Vagina (tissue), 2 donors: Measurements from ENCODE around the gene BMP2K.

Source experiments
- CTCF ChIP-seq, 3 experiments: fragments of 450-650 bp in 2 of 3; fragments of 200-600 bp in 1 of 3; sonication (generic) in 1 of 3; IDR thresholded peaks; one replicate each; pipeline ENCODE4 v1.5.1; 2017 to 2019; ENCODE audit warnings: antibody characterized with exemption in 3 of 3, mild to moderate bottlenecking in 2 of 3, moderate library complexity in 2 of 3
- POLR2A ChIP-seq, 2 donors: fragments of 450-650 bp; IDR thresholded peaks; one replicate each; pipeline ENCODE4 v1.6.1; 2017; ENCODE audit warnings: antibody characterized with exemption in 2 of 2, mild to moderate bottlenecking in 2 of 2, moderate library complexity in 2 of 2
- POLR2AphosphoS5 ChIP-seq, 2 donors: sonication (generic); formaldehyde crosslinking; IDR thresholded peaks; one replicate each; pipeline ENCODE4 v1.9.0; 2017; ENCODE audit warnings: antibody characterized with exemption in 2 of 2, mild to moderate bottlenecking in 2 of 2, low read depth in 1 of 2; ENCODE audit not compliant: insufficient read depth in 1 of 2

- no peak for TF ChIP-seq CTCF (IDR thresholded peaks at IDR 0.05)
- TF ChIP-seq POLR2A (IDR thresholded peaks at IDR 0.05) = no peak
- TF ChIP-seq POLR2AphosphoS5 (IDR thresholded peaks at IDR 0.05; ENCODE audit: insufficient read depth in 1 of 2, low read depth in 1 of 2) = no peak
These were observed 21.7 kb downstream of the BMP2K start for GRCh38 chr4:78797777-78798284.
